Retina (tissue), 1 donor: ENCODE results near the gene CNDP1.
"Not testable (repeated sequence)": the region's sequence is repeated elsewhere in the genome, so short reads cannot be mapped to it uniquely, and the experiment has no call there.

Source experiments
- DNase-seq: peaks from one replicate; pipeline ENCODE4 v3.0.0-alpha.2; 2016

CNDP1 gene

GRCh38 chr18:74549591-74550104, 15.3 kb downstream of the CNDP1 start:
- DNase-seq, result no peak

- DNase-seq, result no peak
Measured at GRCh38 chr18:74550886-74551285, 16.6 kb downstream of the CNDP1 start.

- DNase-seq, result no peak
Measured at GRCh38 chr18:74551452-74551851, 17.2 kb downstream of the CNDP1 start.

GRCh38 chr18:74551936-74552555, 17.7 kb downstream of the CNDP1 start:
- DNase-seq, result peak; percentile 90

GRCh38 chr18:74556126-74556525, 21.8 kb downstream of the CNDP1 start:
- peak; percentile 26 for DNase-seq

- DNase-seq, result no peak
Measured at GRCh38 chr18:74558096-74558495, 23.8 kb downstream of the CNDP1 start.

GRCh38 chr18:74562131-74562730, 27.9 kb downstream of the CNDP1 start:
- DNase-seq, result no peak

GRCh38 chr18:74562775-74563174, 28.5 kb downstream of the CNDP1 start:
- no peak for DNase-seq

GRCh38 chr18:74563999-74564398, 29.7 kb downstream of the CNDP1 start:
- no peak for DNase-seq

GRCh38 chr18:74565164-74565563, 30.9 kb downstream of the CNDP1 start:
- not testable (repeated sequence) for DNase-seq

- DNase-seq, result not testable (repeated sequence)
Measured at GRCh38 chr18:74565993-74566392, 31.7 kb downstream of the CNDP1 start.

GRCh38 chr18:74567822-74568221, 33.5 kb downstream of the CNDP1 start:
- no peak for DNase-seq

- DNase-seq, result no peak
Measured at GRCh38 chr18:74569401-74569800, 35.1 kb downstream of the CNDP1 start.

- DNase-seq, result no peak
Measured at GRCh38 chr18:74570266-74570665, 36.0 kb downstream of the CNDP1 start.

- DNase-seq, result no peak
Measured at GRCh38 chr18:74571895-74572680, 37.8 kb downstream of the CNDP1 start.

GRCh38 chr18:74573053-74573452, 38.8 kb downstream of the CNDP1 start:
- no peak for DNase-seq

GRCh38 chr18:74574916-74575315, 40.6 kb downstream of the CNDP1 start:
- DNase-seq, result no peak

- DNase-seq, result no peak
Measured at GRCh38 chr18:74577019-74577418, 42.7 kb downstream of the CNDP1 start.

- DNase-seq, result no peak
Measured at GRCh38 chr18:74579496-74580065, 45.3 kb downstream of the CNDP1 start.

GRCh38 chr18:74582642-74583041, 48.3 kb downstream of the CNDP1 start:
- DNase-seq, result no peak

- no peak for DNase-seq
Measured at GRCh38 chr18:74587441-74587840, 53.1 kb downstream of the CNDP1 start.

- DNase-seq, result no peak
Measured at GRCh38 chr18:74589021-74589420, 54.7 kb downstream of the CNDP1 start.

GRCh38 chr18:74589811-74590210, 55.5 kb downstream of the CNDP1 start:
- DNase-seq, result no peak

GRCh38 chr18:74590671-74591070, 56.4 kb downstream of the CNDP1 start:
- no peak for DNase-seq
